Measurements from ENCODE around the gene FLII.

GRCh38 chr17:18218756-18219415 lies 39.7 kb downstream of the FLII start:
- no peak for TF ChIP-seq CTCF (IDR thresholded peaks at IDR 0.05)
- no peak for TF ChIP-seq POLR2A (IDR thresholded peaks at IDR 0.05)
